GM13977 (cell line): Measurements from ENCODE around the gene RNFT2.

Experiments
- DNase-seq: peaks from one replicate; pipeline ENCODE4 v3.0.0; 2012; ENCODE audit warnings: low spot score
- in situ Hi-C: fragments of 300-500 bp; cut with MboI; formaldehyde crosslinking; loops from one replicate; pipeline ENCODE4 v1.12.0; 2022; ENCODE audit warnings: low sequenced_read_pairs, low pct_unique_long_range_greater_than_20kb, mixed read lengths, inconsistent platforms; ENCODE audit not compliant: unreplicated experiment
- TF ChIP-seq, protein P1 (sequence below): IDR thresholded peaks from 2 replicates; pipeline ENCODE4 v1.5.1; 2012; ENCODE audit warnings: mild to moderate bottlenecking, control low read depth; ENCODE audit not compliant: insufficient read depth; ENCODE audit errors: extremely low read depth, missing control alignments

RNFT2 gene

DNA sequence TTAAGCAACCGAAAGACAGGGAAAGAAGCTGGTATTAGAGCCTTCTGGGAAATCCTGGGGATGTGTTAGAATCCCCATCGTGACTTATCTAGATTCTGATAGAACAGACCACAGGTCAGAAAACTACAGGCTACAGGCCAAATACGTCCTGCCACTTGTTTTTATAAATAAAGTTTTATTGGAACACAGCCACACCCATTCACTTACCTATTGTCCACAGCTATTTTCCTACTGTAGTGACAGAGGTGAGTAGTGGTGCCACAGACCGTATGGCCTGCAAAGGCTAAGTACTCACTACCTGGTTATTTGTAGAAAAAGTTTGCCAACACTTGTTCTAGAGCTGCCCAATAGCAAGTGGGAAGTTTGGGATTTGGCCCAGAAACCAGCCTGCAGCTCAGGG lies 89.3 kb downstream of the RNFT2 start:
- in situ Hi-C loops, result no loop called here
- no peak for DNase-seq
- TF ChIP-seq, protein P1, sequence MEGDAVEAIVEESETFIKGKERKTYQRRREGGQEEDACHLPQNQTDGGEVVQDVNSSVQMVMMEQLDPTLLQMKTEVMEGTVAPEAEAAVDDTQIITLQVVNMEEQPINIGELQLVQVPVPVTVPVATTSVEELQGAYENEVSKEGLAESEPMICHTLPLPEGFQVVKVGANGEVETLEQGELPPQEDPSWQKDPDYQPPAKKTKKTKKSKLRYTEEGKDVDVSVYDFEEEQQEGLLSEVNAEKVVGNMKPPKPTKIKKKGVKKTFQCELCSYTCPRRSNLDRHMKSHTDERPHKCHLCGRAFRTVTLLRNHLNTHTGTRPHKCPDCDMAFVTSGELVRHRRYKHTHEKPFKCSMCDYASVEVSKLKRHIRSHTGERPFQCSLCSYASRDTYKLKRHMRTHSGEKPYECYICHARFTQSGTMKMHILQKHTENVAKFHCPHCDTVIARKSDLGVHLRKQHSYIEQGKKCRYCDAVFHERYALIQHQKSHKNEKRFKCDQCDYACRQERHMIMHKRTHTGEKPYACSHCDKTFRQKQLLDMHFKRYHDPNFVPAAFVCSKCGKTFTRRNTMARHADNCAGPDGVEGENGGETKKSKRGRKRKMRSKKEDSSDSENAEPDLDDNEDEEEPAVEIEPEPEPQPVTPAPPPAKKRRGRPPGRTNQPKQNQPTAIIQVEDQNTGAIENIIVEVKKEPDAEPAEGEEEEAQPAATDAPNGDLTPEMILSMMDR, result no peak

DNA sequence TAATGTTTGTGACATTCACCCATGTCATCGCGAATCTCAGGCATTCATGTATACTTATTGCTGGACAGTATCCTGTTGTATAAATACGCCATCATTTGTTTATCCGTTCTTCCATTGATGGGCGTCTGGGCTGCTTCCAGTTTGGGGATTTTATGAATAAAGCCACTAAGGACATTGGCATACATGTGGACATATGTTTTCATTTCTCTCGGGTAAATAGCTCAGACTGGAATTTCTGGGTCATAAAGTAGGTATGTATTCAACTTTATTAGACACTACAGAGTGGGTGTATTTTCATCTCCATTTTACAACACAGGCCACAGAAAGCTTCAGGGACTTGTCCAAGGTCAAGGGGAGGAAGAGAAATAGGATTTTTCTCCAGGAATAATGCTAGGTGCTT lies 94.2 kb downstream of the RNFT2 start:
- TF ChIP-seq, protein P1, result no peak
- no peak for DNase-seq
- in situ Hi-C loops, result no loop called here

DNA sequence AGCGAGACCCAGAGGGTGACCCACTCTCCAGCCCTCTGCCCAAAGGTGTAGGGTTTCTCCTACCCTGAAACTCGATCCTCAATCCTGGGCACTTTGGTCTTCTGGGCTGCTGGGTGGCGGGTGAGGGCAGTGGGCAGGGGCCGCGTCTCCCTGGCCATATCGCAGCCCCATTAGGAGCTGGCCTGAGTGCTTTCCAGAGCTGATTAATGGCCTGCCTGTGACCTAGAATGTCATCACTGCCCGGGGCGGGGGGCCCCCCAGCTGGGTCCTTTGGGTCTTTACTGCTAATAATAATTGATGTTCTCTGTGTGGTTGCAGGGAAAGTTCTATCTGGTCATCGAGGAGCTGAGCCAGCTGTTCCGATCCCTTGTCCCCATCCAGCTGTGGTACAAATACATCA lies 95.4 kb downstream of the RNFT2 start:
- TF ChIP-seq, protein P1, result no peak
- in situ Hi-C loops, result no loop called here
- no peak for DNase-seq

DNA sequence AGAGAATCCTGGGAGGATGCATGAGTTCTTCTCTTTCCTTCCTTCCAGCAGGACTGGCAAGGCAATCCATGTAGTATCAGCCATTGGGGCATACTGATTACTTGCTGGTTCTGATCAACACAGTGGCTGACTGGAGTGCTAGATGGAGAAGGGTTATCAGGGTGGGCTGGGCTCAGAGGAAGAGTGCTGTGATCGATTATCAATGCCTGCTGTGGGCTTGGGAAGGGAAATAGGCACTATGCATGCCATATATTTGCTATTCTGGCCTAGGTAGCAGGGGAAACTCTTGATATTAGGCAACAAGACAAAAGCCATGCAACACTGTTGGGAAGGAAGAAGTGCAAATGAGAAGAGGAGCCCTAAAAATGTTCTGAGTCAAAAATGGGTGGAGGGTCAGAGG lies 97.4 kb downstream of the RNFT2 start:
- TF ChIP-seq, protein P1, result no peak
- DNase-seq, result no peak
- in situ Hi-C loops, result no loop called here

DNA sequence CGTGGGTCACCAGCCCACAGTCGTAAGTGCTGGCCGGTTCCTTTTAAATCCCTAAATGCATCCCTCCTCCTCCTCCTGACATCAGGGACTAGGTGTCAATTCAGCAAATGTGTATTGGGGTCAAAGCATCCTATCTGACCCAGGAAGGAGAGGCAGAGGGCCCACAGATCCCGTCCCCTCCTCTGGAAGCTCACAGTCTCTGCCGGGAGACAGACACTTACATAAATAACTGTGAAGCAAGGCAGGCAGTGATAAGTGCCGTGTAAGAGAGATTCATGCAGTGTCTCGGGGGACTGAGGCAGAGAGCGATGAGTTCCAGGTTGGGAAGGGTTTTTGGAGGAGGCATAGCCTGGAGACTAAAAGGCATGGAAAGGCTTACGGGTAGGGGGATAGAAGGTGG lies 99.0 kb downstream of the RNFT2 start:
- TF ChIP-seq, protein P1, result no peak
- in situ Hi-C loops, result no loop called here
- DNase-seq, result no peak

DNA sequence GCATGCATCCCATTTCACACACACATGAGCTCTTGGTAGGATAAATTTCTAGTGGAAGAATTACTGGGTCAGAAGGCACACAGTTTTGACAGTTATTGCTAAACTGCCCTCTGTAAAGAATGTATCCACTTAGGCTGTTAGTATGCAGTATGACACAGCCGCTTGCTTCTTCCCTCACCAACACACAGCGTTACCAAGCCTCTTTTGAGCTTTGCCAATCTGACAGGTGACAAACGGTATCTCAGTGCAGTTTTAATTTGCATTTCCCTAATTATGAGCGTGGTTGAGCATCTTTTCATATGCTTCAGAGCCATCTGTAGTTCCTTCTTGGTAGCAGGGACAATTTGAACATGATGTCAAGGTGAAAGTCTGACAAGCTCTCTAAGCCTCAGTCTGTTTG lies 100.2 kb downstream of the RNFT2 start:
- DNase-seq, result no peak
- in situ Hi-C loops, result no loop called here
- TF ChIP-seq, protein P1, result no peak

DNA sequence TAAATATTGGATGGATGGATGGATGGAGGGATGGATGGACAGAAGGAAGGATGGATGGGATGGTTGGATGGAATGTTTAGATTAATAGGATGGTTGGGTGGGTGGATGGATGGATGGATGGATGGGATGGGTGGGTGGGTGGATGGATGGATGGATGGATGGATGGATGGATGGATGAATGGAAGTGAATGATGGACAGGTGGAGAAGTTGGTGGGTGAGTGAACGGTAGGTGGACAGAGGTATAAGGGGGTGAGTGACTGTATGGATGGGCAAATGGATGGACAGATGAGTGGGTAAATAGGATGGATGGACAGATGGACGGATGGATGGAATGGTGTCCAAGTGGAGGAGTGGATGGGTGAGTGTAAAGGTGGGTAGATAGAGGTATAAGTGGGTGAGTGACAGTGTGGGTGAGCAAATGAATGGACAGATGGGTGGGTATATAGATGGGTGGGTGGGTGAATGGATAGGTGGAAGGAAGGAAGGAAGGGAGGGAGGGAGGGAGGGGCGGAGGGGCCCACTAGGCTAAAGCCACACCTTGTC lies 101.2 kb downstream of the RNFT2 start:
- in situ Hi-C loops, result no loop called here
- TF ChIP-seq, protein P1, result no peak
- DNase-seq, result no peak
